Smooth muscle cell (in vitro differentiated cells): ENCODE data around the gene PIK3C2A. TPM values are rescaled to one million over a fixed set of nuclear protein-coding genes. Genes with fewer than 3 reads are reported as not detected.

Experiments
- DNase-seq: peaks from one replicate; lab custom pipeline; 2025; ENCODE audit not compliant: unreplicated experiment; lab: John Stamatoyannopoulos, UW
- H2AFZ ChIP-seq: fragments of 200-600 bp; sonication (generic); 2 replicates; pipeline ENCODE4 v1.6.0; 2016; ENCODE audit warnings: antibody characterized with exemption, low read depth, mild to moderate bottlenecking
- H3F3A ChIP-seq: fragments of 200-600 bp; sonication (generic); 2 replicates; pipeline ENCODE4 v1.6.0; 2017; ENCODE audit warnings: antibody characterized with exemption, low read depth
- H3K27ac ChIP-seq: fragments of 200-600 bp; sonication (generic); 2 replicates; pipeline ENCODE4 v1.5.1; 2016; ENCODE audit warnings: low read depth, mild to moderate bottlenecking
- H3K27me3 ChIP-seq: fragments of 200-600 bp; sonication (generic); 2 replicates; pipeline ENCODE4 v1.6.1; 2016; ENCODE audit warnings: low read depth, mild to moderate bottlenecking
- H3K36me3 ChIP-seq: fragments of 200-600 bp; sonication (generic); 2 replicates; pipeline ENCODE4 v1.5.1; 2016; ENCODE audit warnings: low read depth
- H3K4me1 ChIP-seq: fragments of 200-600 bp; sonication (generic); 2 replicates; pipeline ENCODE4 v1.5.1; 2016; ENCODE audit warnings: low read depth
- H3K4me2 ChIP-seq: fragments of 200-600 bp; sonication (generic); 2 replicates; pipeline ENCODE4 v1.6.0; 2016; ENCODE audit warnings: mild to moderate bottlenecking
- H3K4me3 ChIP-seq: fragments of 200-600 bp; sonication (generic); 2 replicates; pipeline ENCODE4 v1.5.1; 2016; ENCODE audit warnings: mild to moderate bottlenecking
- H3K79me2 ChIP-seq: fragments of 200-600 bp; sonication (generic); 2 replicates; pipeline ENCODE4 v1.6.0; 2016; ENCODE audit warnings: low read depth, mild to moderate bottlenecking
- H3K9ac ChIP-seq: fragments of 200-600 bp; sonication (generic); 2 replicates; pipeline ENCODE4 v1.6.0; 2016; ENCODE audit warnings: low read depth
- H3K9me3 ChIP-seq: fragments of 200-600 bp; sonication (generic); replicated peaks from 2 replicates; pipeline ENCODE4 v1.5.1; 2016; ENCODE audit warnings: low read depth
- H4K20me1 ChIP-seq: fragments of 200-600 bp; sonication (generic); 2 replicates; pipeline ENCODE4 v1.6.0; 2016; ENCODE audit warnings: low read depth
- CTCF ChIP-seq: fragments of 200-600 bp; sonication (generic); IDR thresholded peaks from 2 replicates; pipeline ENCODE4 v1.5.1; 2017; ENCODE audit warnings: borderline replicate concordance, mild to moderate bottlenecking, antibody characterized with exemption; ENCODE audit not compliant: insufficient read depth, poor library complexity, severe bottlenecking
- WGBS: methylation state at CpG from one replicate; pipeline ENCODE4 v1.1.7; 2016; ENCODE audit warnings: low lambda C conversion rate; 5-methylcytosine and 5-hydroxymethylcytosine counted together
- polyA plus RNA-seq: library from polyadenylated mRNA; unstranded; fragments of >200 nt; fragmentation: Nextera tagmentation; extraction: Ambion mirVana; gene quantifications from 2 replicates; pipeline ENCODE4 v1.2.1, GENCODE V29; 2016
- total RNA-seq: library from RNA; depleted of rRNA; stranded (reverse); fragments of >200 nt; gene quantifications from 2 replicates; pipeline ENCODE4 v1.2.3, GENCODE V29; 2014

The PIK3C2A gene
- total and polyA plus RNA-seq, 2 experiments from 2014 or later: 10.0 to 50.6 TPM

- H3F3A ChIP-seq: no peaks in the 10 kb centered on the region
- no peak overlapping the region for H3K9ac ChIP-seq
- H3K36me3 ChIP-seq: no peaks in the 10 kb centered on the region
- no peak overlapping the region for H3K4me2 ChIP-seq
- no peaks in the 10 kb centered on the region for H3K27me3 ChIP-seq
- H2AFZ ChIP-seq: no peak overlapping the region
- H3K79me2 ChIP-seq: no peaks in the 10 kb centered on the region
- no peaks in the 10 kb centered on the region for H3K4me1 ChIP-seq
- WGBS: 91% methylated on average over 1 of the region's 1 CpG
- H4K20me1 ChIP-seq: no peaks in the 10 kb centered on the region
- no peak overlapping the region for H3K4me3 ChIP-seq
- TF ChIP-seq CTCF: no peak
- no peak overlapping the region for H3K27ac ChIP-seq
- no peak for DNase-seq
- no peaks in the 10 kb centered on the region for H3K9me3 ChIP-seq
Observed at GRCh38 chr11:17221968-17222367, 14.2 kb upstream of the PIK3C2A start.

- no peaks in the 10 kb centered on the region for H3F3A ChIP-seq
- H3K9ac ChIP-seq: no peak overlapping the region
- no peaks in the 10 kb centered on the region for H3K27me3 ChIP-seq
- H3K4me2 ChIP-seq: no peak overlapping the region
- no peak overlapping the region for H3K4me3 ChIP-seq
- H3K9me3 ChIP-seq: no peaks in the 10 kb centered on the region
- 77% methylated on average over 2 of the region's 2 CpGs for WGBS
- TF ChIP-seq CTCF: no peak
- no peak overlapping the region for H3K27ac ChIP-seq
- no peaks in the 10 kb centered on the region for H4K20me1 ChIP-seq
- H3K36me3 ChIP-seq: no peaks in the 10 kb centered on the region
- H3K79me2 ChIP-seq: no peaks in the 10 kb centered on the region
- no peak overlapping the region for H2AFZ ChIP-seq
- DNase-seq: no peak
- H3K4me1 ChIP-seq: no peaks in the 10 kb centered on the region
Observed at GRCh38 chr11:17219016-17219415, 11.2 kb upstream of the PIK3C2A start.

GRCh38 chr11:17218403-17218802, 10.6 kb upstream of the PIK3C2A start:
- Histone ChIP-seq H3K27me3 (no peaks in the 10 kb centered on the region), H3K4me1 (no peaks in the 10 kb centered on the region), H3K4me2 (no peak overlapping the region), H3K9me3 (no peaks in the 10 kb centered on the region), H3F3A (no peaks in the 10 kb centered on the region), H3K36me3 (no peaks in the 10 kb centered on the region), H2AFZ (no peak overlapping the region), H4K20me1 (no peaks in the 10 kb centered on the region), H3K9ac (no peak overlapping the region), H3K4me3 (no peak overlapping the region), H3K79me2 (no peaks in the 10 kb centered on the region), H3K27ac (no peak overlapping the region)
- no peak for DNase-seq
- TF ChIP-seq CTCF: no peak

- 96% methylated on average over 3 of the region's 3 CpGs for WGBS
- no peak for TF ChIP-seq CTCF
- Histone ChIP-seq H3K4me2 (no peak overlapping the region), H3K9me3 (no peaks in the 10 kb centered on the region), H3K4me3 (no peak overlapping the region), H3K79me2 (no peaks in the 10 kb centered on the region), H3K27ac (no peak overlapping the region), H3K27me3 (no peaks in the 10 kb centered on the region), H4K20me1 (no peaks in the 10 kb centered on the region), H2AFZ (no peak overlapping the region), H3F3A (no peaks in the 10 kb centered on the region), H3K4me1 (no peaks in the 10 kb centered on the region), H3K9ac (no peak overlapping the region), H3K36me3 (no peaks in the 10 kb centered on the region)
- no peak for DNase-seq
Observed at GRCh38 chr11:17217401-17217800, 9.6 kb upstream of the PIK3C2A start.
